B cell (primary cell): Measurements from ENCODE around the gene DOC2B. TPM values are rescaled to one million over a fixed set of nuclear protein-coding genes. Genes with fewer than 3 reads are reported as not detected.

Experiments
- ATAC-seq: fragments of 200-7000 bp; cut with Tn5 transposase; one replicate; pipeline ENCODE4 v1.10.0; 2021; ENCODE audit warnings: low read depth, mild to moderate bottlenecking, moderate number of reproducible peaks, moderate library complexity
- CTCF ChIA-PET: fragments of 350-600 bp; sonication (Branson Sonifier 250); formaldehyde crosslinking; loops from one replicate; lab custom pipeline; 2021; ENCODE audit warnings: antibody characterized with exemption, inconsistent platforms; lab: Charles Lee
- POLR2A ChIA-PET: fragments of 350-600 bp; sonication (Branson Sonifier 250); formaldehyde crosslinking; loops from one replicate; lab custom pipeline; 2021; ENCODE audit warnings: antibody characterized with exemption; lab: Charles Lee
- DNase-seq: peaks from one replicate; pipeline ENCODE4 v3.0.0; 2013
- H2AFZ ChIP-seq: 2 replicates; pipeline ENCODE4 v1.6.1; 2012; ENCODE audit warnings: mild to moderate bottlenecking, low read depth, low read length; ENCODE audit not compliant: insufficient read depth, poor library complexity, severe bottlenecking
- H3K27ac ChIP-seq, 2 donors: 1 replicate in 1 of 2; 2 replicates in 1 of 2; pipeline ENCODE4 v1.5.1; 2012 to 2013; ENCODE audit warnings: low read length in 2 of 2, mild to moderate bottlenecking in 2 of 2, moderate library complexity in 1 of 2
- H3K27me3 ChIP-seq, 4 experiments: fragments of 200-600 bp in 1 of 4; sonication (generic) in 1 of 4; replicated peaks in 1 of 4; 1 replicate in 2 of 4; 2 replicates in 2 of 4; pipeline versions ENCODE4 v1.6.1 to v1.7.0; 2013 to 2016; ENCODE audit warnings: low read length in 3 of 4, mild to moderate bottlenecking in 2 of 4, mixed read lengths in 1 of 4, moderate library complexity in 1 of 4; ENCODE audit not compliant: insufficient read depth in 4 of 4, control insufficient read depth in 3 of 4; ENCODE audit errors: control extremely low read depth in 1 of 4
- H3K36me3 ChIP-seq, 2 experiments: replicated peaks in 1 of 2; 1 replicate in 1 of 2; 2 replicates in 1 of 2; pipeline versions ENCODE4 v1.6.1 to v1.7.1; 2013; ENCODE audit warnings: low read length in 1 of 2; ENCODE audit not compliant: insufficient read depth in 2 of 2, control insufficient read depth in 1 of 2; ENCODE audit errors: control extremely low read depth in 1 of 2, extremely low read depth in 1 of 2
- H3K4me1 ChIP-seq, 2 donors: fragments of 200-600 bp in 1 of 2; sonication (generic) in 1 of 2; 1 replicate in 1 of 2; 2 replicates in 1 of 2; pipeline versions ENCODE4 v1.5.1 to v1.6.1; 2013 to 2017; ENCODE audit warnings: low read length in 2 of 2; ENCODE audit not compliant: control insufficient read depth in 2 of 2, insufficient read depth in 2 of 2
- H3K4me2 ChIP-seq: replicated peaks from 2 replicates; pipeline ENCODE3; 2012; ENCODE audit warnings: mild to moderate bottlenecking, low read depth, low read length; ENCODE audit not compliant: poor library complexity, severe bottlenecking
- H3K4me3 ChIP-seq, 5 experiments: fragments of 200-600 bp in 1 of 5; sonication (generic) in 1 of 5; 1 replicate in 3 of 5; 2 replicates in 2 of 5; pipeline versions ENCODE4 v1.5.1 to v1.7.0; 2011 to 2016; ENCODE audit warnings: low read length in 4 of 5, mild to moderate bottlenecking in 4 of 5, low read depth in 2 of 5, control low read depth in 1 of 5, moderate library complexity in 1 of 5; ENCODE audit not compliant: insufficient read depth in 1 of 5; ENCODE audit errors: control extremely low read depth in 1 of 5, extremely low read depth in 1 of 5
- H3K79me2 ChIP-seq: fragments of 200-600 bp; sonication (generic); one replicate; pipeline ENCODE4 v1.6.0; 2016; ENCODE audit warnings: low read length; ENCODE audit not compliant: control insufficient read depth, insufficient read depth
- H3K9ac ChIP-seq: fragments of 200-600 bp; sonication (generic); 2 replicates; pipeline ENCODE4 v1.6.1; 2017; ENCODE audit warnings: mild to moderate bottlenecking, low read length, moderate library complexity
- H3K9me3 ChIP-seq, 3 donors: one replicate each; pipeline versions ENCODE4 v1.6.1 to v1.7.1; 2013; ENCODE audit warnings: low read length in 2 of 3; ENCODE audit not compliant: control insufficient read depth in 2 of 3, insufficient read depth in 1 of 3; ENCODE audit errors: control extremely low read depth in 1 of 3
- H4K20me1 ChIP-seq: 2 replicates; pipeline ENCODE4 v1.6.0; 2012; ENCODE audit warnings: mild to moderate bottlenecking, low read length; ENCODE audit not compliant: insufficient read depth, control insufficient read depth, poor library complexity, severe bottlenecking
- H3K27ac Mint-ChIP-seq: one replicate; pipeline ENCODE4 v1.8.0; 2021; ENCODE audit warnings: mixed read lengths
- H3K27me3 Mint-ChIP-seq: one replicate; pipeline ENCODE4 v1.8.0; 2021; ENCODE audit warnings: mixed read lengths
- H3K4me1 Mint-ChIP-seq: one replicate; pipeline ENCODE4 v1.8.0; 2021; ENCODE audit warnings: mixed read lengths
- H3K4me3 Mint-ChIP-seq: one replicate; pipeline ENCODE4 v1.8.0; 2021; ENCODE audit warnings: mixed read lengths
- H3K9me3 Mint-ChIP-seq: one replicate; pipeline ENCODE4 v1.8.0; 2022; ENCODE audit warnings: mixed read lengths; ENCODE audit not compliant: insufficient read depth
- CTCF ChIP-seq: fragments of 200-600 bp; IDR thresholded peaks from one replicate; pipeline ENCODE4 v1.8.0; 2022; ENCODE audit warnings: antibody characterized with exemption, mild to moderate bottlenecking
- EZH2 ChIP-seq: IDR thresholded peaks from 2 replicates; pipeline ENCODE4 v1.6.1; 2012; ENCODE audit warnings: borderline replicate concordance, low read depth, mild to moderate bottlenecking, moderate library complexity, low read length; ENCODE audit not compliant: insufficient read depth, poor library complexity, severe bottlenecking
- WGBS: methylation state at CpG from one replicate; pipeline ENCODE4 v1.1.5; 2013; ENCODE audit warnings: missing lambda C conversion rate; ENCODE audit not compliant: insufficient coverage; 5-methylcytosine and 5-hydroxymethylcytosine counted together
- intact Hi-C: fragments of 100-400 bp; cut with micrococcal nuclease; formaldehyde crosslinking; loops from one replicate; pipeline ENCODE4 v1.10.0; 2022
- polyA plus RNA-seq: library from polyadenylated mRNA; depleted of rRNA; stranded (reverse); fragments of >200 nt; gene quantifications from 2 replicates; pipeline ENCODE4 v1.2.3, GENCODE V29; 2012
- total RNA-seq, 2 donors: library from RNA; stranded (reverse); fragments of 120-200 nt in 1 of 2; gene quantifications; 1 replicate in 1 of 2; 2 replicates in 1 of 2; pipeline versions ENCODE4 v1.2.3 to v1.2.4, GENCODE V29; 2013 to 2022

The DOC2B gene
- total and polyA plus RNA-seq, 2 donors (not counting 1 experiment from before 2014, with no cell fraction given), result not detected

GRCh38 chr17:214881-215331, 33.5 kb upstream of the DOC2B start:
- Mint-ChIP-seq H3K4me3 (peak overlapping the region; percentile 83), H3K27me3 (no peaks in the 10 kb centered on the region), H3K9me3 (no peaks in the 10 kb centered on the region), H3K27ac (no peak overlapping the region), H3K4me1 (peaks cover 8% of the 10 kb centered on the region)
- DNase-seq (no peak), ATAC-seq (no peak)
- peaks cover 4 to 14% of the 10 kb centered on the region in 2 donors for H3K4me1 ChIP-seq
- ChIA-PET CTCF (no interaction called here), POLR2A (no interaction called here)
- H3K4me3 ChIP-seq, result peak overlapping the region in 2 of 5 experiments; percentile 66 to 82
- peaks cover 0 to 2% (median 0%) of the 10 kb centered on the region in 3 donors for H3K9me3 ChIP-seq
- 98% methylated on average over 10 of the region's 10 CpGs for WGBS
- peak overlapping the region; percentile 86 for H3K4me2 ChIP-seq
- no peaks in the 10 kb centered on the region for H4K20me1 ChIP-seq
- TF ChIP-seq EZH2 (no peak), CTCF (no peak)
- H3K27ac ChIP-seq, result no peak overlapping the region
- peak overlapping the region; percentile 85 for H2AFZ ChIP-seq
- intact Hi-C loops, result no loop called here
- H3K9ac ChIP-seq, result peak overlapping the region; percentile 78
- H3K27me3 ChIP-seq, result no peaks in the 10 kb centered on the region
- no peaks in the 10 kb centered on the region for H3K36me3 ChIP-seq
- no peaks in the 10 kb centered on the region for H3K79me2 ChIP-seq

- Histone ChIP-seq H3K27ac (no peak overlapping the region), H3K4me2 (no peak overlapping the region), H4K20me1 (no peaks in the 10 kb centered on the region), H3K9ac (no peak overlapping the region), H3K4me3 (no peak overlapping the region), H3K4me1 (peaks cover 4 to 14% of the 10 kb centered on the region in 2 donors), H3K36me3 (no peaks in the 10 kb centered on the region), H3K9me3 (peaks cover 0 to 6% (median 0%) of the 10 kb centered on the region in 3 donors), H3K27me3 (peaks cover 0 to 4% (median 0%) of the 10 kb centered on the region in 4 experiments), H2AFZ (no peak overlapping the region), H3K79me2 (no peaks in the 10 kb centered on the region)
- WGBS, result 95% methylated on average over 21 of the region's 25 CpGs
- Mint-ChIP-seq H3K9me3 (no peaks in the 10 kb centered on the region), H3K4me3 (no peak overlapping the region), H3K4me1 (peaks cover 8% of the 10 kb centered on the region), H3K27me3 (peaks cover 4% of the 10 kb centered on the region), H3K27ac (no peak overlapping the region)
- ATAC-seq (no peak), DNase-seq (no peak)
- CTCF ChIA-PET, result no interaction called here
- no peak for TF ChIP-seq EZH2
- no peak for TF ChIP-seq CTCF
- POLR2A ChIA-PET, result no interaction called here
- intact Hi-C loops, result no loop called here
Observed at GRCh38 chr17:213286-214105, 32.0 kb upstream of the DOC2B start.
